22Rv1 (cell line): Measurements from ENCODE around the gene NME9.

Experiments
- H3K27ac ChIP-seq: fragments of 450-650 bp; 2 replicates; pipeline ENCODE4 v1.5.1; 2017
- ZFX ChIP-seq: fragments of 450-650 bp; IDR thresholded peaks from 2 replicates; pipeline ENCODE4 v1.6.1; 2017; ENCODE audit warnings: antibody characterized with exemption, borderline replicate concordance
- TF ChIP-seq, protein P1 (sequence below): fragments of 450-650 bp; IDR thresholded peaks from 2 replicates; pipeline ENCODE4 v1.5.1; 2017; ENCODE audit warnings: mild to moderate bottlenecking

The NME9 gene

DNA sequence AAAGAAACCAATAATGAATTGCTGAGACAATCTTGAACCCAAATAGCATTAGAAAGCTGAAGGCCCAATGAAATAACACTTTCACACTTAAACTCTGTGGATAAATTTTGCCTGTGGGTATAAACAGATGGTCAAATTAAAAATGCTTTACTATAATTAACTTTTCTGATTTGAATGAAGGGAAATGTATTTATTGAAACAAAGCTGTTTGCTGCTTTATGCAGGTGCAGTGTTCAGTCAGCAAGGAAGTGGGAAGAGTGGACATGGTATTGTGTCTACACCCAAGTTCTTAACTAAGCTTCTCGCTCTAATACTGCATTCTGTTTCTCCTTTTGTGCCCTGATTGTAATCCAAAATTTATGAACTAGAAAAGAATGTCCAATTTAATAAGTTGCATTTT is 31.8 kb downstream of the NME9 start:
- no peak for TF ChIP-seq ZFX
- TF ChIP-seq, protein P1, sequence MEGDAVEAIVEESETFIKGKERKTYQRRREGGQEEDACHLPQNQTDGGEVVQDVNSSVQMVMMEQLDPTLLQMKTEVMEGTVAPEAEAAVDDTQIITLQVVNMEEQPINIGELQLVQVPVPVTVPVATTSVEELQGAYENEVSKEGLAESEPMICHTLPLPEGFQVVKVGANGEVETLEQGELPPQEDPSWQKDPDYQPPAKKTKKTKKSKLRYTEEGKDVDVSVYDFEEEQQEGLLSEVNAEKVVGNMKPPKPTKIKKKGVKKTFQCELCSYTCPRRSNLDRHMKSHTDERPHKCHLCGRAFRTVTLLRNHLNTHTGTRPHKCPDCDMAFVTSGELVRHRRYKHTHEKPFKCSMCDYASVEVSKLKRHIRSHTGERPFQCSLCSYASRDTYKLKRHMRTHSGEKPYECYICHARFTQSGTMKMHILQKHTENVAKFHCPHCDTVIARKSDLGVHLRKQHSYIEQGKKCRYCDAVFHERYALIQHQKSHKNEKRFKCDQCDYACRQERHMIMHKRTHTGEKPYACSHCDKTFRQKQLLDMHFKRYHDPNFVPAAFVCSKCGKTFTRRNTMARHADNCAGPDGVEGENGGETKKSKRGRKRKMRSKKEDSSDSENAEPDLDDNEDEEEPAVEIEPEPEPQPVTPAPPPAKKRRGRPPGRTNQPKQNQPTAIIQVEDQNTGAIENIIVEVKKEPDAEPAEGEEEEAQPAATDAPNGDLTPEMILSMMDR: no peak
- no peak overlapping the region for H3K27ac ChIP-seq

DNA sequence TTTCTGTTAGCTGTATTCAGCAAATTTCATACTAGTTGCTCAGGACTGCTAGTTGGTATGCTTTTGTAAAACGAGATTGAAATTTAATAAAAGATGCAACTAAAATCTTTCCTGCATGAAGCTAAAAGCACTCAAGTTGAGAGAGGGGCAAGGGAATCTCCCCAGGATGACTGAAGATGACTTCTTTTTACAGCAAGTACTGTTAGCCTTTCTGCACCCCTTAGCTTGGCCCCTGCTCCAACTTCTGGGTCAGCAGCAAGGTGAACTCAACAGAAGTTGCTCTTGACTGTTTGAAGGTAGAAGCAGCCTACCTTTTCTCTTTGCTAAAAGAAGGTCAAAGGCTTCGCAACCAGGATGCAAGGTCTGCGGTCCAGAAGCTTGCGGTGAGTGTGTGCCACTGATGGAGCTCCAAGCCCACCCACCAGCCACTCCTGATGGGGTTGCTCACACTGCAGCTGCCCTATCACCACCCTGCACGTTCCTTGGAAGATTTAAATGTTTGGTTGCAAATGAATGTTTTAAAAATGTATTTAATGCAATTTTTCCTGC is 32.5 kb downstream of the NME9 start:
- TF ChIP-seq ZFX: no peak
- TF ChIP-seq, protein P1: no peak
- H3K27ac ChIP-seq: no peak overlapping the region

DNA sequence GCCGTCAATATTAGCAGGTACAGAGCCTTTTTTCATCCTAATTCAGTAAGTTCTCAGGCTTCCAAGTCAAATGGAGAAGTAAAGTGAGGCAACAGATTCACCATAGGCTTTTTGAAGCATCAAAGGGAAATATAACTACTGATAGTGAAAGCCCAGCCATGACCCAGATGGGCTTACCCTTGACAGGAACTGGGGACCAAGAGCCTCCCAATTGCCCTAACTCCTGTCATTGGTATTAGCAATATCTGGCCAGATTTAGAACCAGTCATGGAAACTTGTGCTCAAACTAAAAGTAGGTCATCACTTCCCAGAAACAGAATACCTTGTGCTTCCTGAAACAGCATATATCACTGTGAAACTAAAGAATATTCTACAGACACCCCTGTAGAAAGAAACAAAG is 33.0 kb downstream of the NME9 start:
- H3K27ac ChIP-seq: no peak overlapping the region
- no peak for TF ChIP-seq ZFX
- TF ChIP-seq, protein P1: no peak

DNA sequence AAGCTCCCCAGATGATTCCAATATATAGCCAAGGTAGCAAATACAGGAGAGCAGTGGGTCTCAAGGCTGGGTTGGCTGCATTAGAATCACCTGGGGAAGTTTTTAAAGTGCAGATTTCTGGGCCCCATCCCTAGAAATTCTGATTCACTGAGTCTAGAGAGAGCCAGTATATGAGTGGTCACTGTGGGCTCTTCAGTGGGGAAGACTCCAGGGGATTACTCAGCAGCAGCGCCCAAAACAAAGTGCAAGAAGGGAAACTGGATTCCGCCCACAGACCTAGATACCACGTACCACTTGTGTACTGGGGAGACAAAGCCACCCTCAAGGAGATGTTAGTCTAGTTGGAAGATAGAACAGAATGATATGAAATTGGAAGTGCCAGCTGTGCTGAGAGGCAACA is 40.0 kb downstream of the NME9 start:
- TF ChIP-seq ZFX: no peak
- TF ChIP-seq, protein P1: no peak
- no peak overlapping the region for H3K27ac ChIP-seq

DNA sequence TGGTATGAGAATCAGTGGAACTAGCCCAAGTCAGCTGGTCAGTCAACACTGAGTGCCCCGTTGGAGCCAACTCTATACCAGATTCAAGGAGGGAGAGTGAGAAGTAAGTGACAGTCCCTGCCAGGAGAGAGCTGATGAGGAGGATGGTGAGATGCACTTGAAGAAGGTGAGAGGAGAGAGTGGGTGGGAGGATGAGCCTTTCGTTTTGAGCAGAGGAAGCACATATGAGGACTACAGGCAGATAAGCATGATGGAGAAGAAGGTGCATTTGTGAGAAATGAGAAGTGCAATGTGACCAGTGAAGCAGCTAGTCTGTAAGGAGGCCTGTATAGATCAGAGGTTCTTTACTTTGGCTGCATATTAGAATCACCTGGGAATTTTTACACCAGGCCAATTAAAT is 40.4 kb downstream of the NME9 start:
- TF ChIP-seq ZFX: no peak
- TF ChIP-seq, protein P1: no peak

DNA sequence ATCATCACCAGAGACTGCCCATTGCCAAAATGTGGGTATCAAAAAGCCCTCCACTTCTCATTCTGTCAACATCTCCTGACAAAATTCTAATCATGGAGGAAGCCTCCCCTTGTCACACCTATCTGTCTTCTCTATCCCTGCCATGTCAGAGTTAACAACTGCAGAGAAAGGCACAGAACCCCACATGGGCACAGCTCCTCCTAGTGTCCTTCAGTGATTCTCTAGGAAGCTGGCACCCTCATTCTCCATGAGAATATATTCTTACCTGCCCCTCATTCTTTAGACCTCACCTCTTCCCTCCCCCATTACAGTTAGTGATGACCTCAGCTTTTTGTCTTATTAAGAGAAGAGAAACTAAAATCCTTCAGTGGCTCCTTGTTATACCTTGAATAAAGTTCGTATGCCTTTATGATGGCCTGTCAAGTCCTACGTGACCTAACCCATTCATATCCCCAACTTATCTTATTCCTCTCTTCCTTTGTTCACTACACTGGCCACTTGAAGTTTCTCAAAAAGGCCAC is 44.6 kb downstream of the NME9 start:
- TF ChIP-seq, protein P1: no peak
- TF ChIP-seq ZFX: no peak
- H3K27ac ChIP-seq: no peak overlapping the region

More for the DNA sequence above, 40.4 kb downstream of the NME9 start:
- H3K27ac ChIP-seq: no peak overlapping the region

DNA sequence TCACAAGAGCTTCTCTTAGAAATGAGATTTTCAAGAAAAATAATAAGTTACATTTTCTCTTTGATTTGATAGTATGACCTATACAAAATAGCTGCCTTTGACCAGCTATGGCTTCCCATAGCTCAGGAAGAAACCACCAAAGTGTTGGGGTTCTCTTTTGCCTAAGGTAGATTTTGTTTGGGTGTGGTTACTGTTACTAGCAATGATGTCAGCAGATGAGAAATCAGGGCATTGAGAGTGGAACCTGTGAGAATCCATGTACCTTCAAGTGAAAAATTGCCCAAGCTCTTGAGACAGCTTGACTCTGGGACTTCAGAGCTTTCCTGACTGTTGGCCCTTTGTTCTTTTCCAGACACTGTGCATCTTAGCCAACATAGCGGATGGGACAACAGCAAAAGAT is 45.6 kb downstream of the NME9 start:
- no peak overlapping the region for H3K27ac ChIP-seq
- TF ChIP-seq, protein P1: no peak
- no peak for TF ChIP-seq ZFX
